IMR-90 (cell line): Measurements from ENCODE around the gene AMZ2. TPM values are rescaled to one million over a fixed set of nuclear protein-coding genes. Genes with fewer than 3 reads are reported as not detected.

Source experiments
- BHLHE40 ChIP-seq: fragments of 150-350 bp; IDR thresholded peaks from 2 replicates; pipeline ENCODE4 v1.6.1; 2016; ENCODE audit warnings: mild to moderate bottlenecking, low read depth, low read length
- SMC3 ChIP-seq: fragments of 150-350 bp; IDR thresholded peaks from 2 replicates; pipeline ENCODE4 v1.6.1; 2016; ENCODE audit warnings: low read depth, mild to moderate bottlenecking, antibody characterized with exemption, low read length, moderate library complexity
- polyA plus RNA-seq, 3 experiments: library from polyadenylated mRNA; depleted of rRNA; stranded (reverse); fragments of >200 nt; gene quantifications; 2 replicates each; pipeline ENCODE4 v1.2.3, GENCODE V29; 2012; ENCODE audit warnings: low replicate concordance in 1 of 3
- total RNA-seq: library from RNA; depleted of rRNA; stranded (reverse); fragments of >200 nt; gene quantifications from 2 replicates; pipeline ENCODE4 v1.2.3, GENCODE V29; 2012
- TF ChIP-seq, protein P1 (sequence below): conservative IDR thresholded peaks from 2 replicates; pipeline ENCODE4 v1.5.1; 2012; ENCODE audit warnings: mild to moderate bottlenecking, low read depth, low read length, improper control_type of control experiment

Gene AMZ2
- total and polyA plus RNA-seq, 2 of the 4 experiments (the other 2 are of a cell fraction): 65.4 to 90.2 TPM

GRCh38 chr17:68290955-68291835 is 43.4 kb downstream of the AMZ2 start, which contains the start of the genes ARSG and SLC16A6 (continued):
- TF ChIP-seq SMC3 (no peak), BHLHE40 (no peak)
- TF ChIP-seq, protein P1, sequence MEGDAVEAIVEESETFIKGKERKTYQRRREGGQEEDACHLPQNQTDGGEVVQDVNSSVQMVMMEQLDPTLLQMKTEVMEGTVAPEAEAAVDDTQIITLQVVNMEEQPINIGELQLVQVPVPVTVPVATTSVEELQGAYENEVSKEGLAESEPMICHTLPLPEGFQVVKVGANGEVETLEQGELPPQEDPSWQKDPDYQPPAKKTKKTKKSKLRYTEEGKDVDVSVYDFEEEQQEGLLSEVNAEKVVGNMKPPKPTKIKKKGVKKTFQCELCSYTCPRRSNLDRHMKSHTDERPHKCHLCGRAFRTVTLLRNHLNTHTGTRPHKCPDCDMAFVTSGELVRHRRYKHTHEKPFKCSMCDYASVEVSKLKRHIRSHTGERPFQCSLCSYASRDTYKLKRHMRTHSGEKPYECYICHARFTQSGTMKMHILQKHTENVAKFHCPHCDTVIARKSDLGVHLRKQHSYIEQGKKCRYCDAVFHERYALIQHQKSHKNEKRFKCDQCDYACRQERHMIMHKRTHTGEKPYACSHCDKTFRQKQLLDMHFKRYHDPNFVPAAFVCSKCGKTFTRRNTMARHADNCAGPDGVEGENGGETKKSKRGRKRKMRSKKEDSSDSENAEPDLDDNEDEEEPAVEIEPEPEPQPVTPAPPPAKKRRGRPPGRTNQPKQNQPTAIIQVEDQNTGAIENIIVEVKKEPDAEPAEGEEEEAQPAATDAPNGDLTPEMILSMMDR: no peak
